HG03432 (cell line): Measurements from ENCODE around the gene MFSD12.
"Not testable (repeated sequence)": the region's sequence is repeated elsewhere in the genome, so short reads cannot be mapped to it uniquely, and the experiment has no call there.

ENCODE experiments used
- ATAC-seq: cut with Tn5 transposase; IDR thresholded peaks from one replicate; pipeline ENCODE4 v1.9.1; 2021; ENCODE audit warnings: mild to moderate bottlenecking, moderate library complexity; ENCODE audit not compliant: unreplicated experiment

Gene MFSD12

DNA sequence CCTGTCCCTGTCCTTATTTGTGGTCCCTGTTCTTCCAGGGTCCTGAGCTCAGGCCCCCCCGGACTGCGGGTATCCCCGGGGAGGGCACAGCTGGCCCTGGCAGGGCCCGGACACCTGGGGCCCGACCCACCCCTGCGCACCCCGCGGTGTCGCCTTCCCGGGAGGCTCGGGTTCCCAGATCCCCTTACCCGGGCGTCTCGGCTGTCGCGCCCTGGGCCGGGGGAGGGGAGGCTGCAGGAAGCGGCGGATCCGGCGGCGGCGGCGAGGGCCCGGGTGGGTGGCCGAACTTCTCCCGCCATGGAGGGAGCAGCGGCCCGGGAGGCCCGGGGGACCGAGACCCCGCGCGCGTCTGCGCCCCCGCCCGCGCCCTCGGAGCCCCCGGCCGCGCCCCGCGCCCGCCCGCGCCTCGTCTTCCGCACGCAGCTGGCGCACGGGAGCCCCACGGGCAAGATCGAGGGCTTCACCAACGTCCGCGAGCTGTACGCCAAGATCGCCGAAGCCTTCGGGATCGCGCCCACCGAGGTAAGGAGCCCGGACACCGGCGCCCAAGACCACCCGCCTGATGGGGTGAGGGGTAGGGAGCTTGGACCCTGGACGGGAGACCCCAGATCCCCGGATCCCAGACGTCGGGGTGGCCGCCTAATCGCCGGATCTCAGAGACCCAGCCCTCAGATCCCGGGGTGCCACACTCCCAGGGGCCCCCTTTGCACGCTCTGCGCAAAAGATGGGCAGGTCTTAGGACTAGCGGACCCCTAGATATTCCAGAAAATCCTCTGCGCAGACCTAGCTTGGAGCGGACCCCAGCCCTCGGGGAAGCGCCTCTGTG, 28.1 kb upstream of the MFSD12 start, which contains the start of gene GIPC3:
Gene GIPC3 (plus strand): TSS at position 178 of the 826 bp plus-strand sequence. CDS start 120 bp downstream, at position 298.
- no peak for ATAC-seq

DNA sequence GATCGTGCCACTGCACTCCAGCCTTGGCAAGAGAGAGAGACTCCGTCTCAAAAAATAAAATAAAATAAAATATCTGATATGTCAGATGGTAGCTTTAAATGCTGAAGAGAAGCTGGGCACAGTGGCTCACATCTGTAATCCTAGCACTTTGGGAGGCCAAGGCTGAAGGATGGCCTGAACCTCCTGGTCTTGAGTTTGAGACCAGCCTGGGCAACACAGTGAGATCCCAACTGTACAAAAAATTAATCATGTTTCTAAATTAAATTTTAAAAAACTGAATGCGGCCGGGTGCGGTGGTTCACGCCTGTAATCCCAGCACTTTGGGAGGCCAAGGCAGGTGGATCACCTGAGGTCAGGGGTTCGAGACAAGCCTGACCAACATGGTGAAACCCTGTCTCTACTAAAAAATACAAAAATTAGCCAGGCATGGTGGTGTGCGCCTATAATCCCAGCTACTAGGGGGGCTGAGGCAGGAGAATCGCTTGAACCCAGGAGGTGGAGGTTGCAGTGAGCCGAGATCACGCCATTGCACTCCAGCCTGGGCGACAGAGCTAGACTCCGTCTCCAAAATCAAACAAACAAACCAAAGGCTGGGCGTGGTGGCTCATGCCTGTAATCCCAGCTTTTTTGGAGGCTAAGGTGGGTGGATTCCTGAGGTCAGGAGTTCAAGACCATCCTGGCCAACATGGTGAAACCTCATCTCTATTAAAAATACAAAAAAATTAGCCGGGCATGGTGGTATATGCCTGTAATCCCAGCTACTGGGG, 26.8 kb upstream of the MFSD12 start:
- not testable (repeated sequence) for ATAC-seq

DNA sequence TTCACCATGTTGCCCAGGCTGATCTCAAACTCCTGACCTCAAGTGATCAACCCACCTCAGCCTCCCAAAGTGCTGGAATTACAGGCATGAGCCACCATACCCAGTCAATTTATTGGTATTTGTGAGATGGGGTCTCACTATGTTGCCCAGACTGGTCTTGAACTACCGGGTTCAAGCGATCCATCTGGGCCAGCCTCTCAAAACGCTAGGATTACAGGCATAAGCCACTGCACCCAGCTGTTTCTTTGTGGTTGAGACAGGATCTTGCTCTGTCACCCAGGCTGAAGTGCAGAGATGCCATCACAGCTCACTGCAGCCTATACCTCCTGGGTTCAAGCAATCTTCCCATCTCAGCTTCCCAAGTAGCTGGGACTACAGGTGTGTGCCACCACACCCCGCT, 24.4 kb upstream of the MFSD12 start:
- ATAC-seq = not testable (repeated sequence)

DNA sequence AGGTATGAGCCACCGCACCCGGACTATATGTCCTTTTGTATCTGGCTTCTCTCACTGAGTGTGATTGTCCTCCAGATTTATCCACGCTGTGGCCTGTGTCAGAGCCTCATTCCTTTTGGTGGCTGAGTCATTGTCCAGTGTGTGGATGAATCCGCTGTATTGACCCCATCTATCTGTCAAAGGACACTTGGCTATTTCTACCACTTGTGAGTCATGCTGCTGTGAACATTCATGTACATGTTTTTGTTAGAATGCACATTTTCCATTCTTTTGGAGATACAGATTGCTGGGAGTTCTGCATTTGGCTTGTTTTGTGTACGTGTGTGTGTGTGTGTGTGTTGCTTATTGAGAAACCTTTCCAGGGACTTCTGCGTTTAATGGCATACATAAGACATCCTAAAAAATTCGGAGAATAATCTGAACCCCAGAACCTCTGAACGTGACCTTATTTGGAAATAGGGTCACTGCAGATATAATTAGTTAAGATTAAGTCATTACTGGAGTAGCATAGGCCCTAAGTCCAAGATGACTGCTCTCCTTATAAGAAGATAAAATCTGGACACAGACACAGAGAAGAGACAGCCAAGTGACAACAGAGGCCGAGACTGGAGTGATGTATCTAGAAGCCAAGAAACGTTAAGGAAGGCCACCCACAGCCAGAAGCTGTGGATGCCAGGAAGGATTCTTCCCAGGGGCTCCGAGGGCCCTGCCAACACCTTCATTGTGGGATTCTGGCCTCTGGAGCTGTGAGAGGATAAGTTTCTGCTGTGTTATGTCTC, 23.0 kb upstream of the MFSD12 start:
- no peak for ATAC-seq

DNA sequence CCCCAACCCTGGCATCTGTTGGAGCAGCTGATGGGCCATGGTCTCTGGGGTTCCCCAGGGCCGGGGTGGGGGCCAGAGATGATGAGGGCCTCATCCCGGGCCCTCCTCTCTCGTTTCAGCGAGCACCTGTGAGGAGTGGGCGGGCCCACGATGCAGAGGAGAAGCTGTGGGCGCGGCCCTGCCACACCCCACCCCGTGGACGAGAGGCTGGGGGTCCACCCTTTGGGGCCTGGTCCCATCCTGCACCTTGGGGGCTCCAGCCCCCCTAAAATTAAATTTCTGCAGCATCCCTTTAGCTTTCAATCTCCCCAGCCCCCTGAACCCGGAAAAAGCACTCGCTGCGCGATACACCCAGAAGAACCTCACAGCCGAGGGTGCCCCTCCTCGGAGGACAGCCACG, 21.0 kb upstream of the MFSD12 start:
- no peak for ATAC-seq

DNA sequence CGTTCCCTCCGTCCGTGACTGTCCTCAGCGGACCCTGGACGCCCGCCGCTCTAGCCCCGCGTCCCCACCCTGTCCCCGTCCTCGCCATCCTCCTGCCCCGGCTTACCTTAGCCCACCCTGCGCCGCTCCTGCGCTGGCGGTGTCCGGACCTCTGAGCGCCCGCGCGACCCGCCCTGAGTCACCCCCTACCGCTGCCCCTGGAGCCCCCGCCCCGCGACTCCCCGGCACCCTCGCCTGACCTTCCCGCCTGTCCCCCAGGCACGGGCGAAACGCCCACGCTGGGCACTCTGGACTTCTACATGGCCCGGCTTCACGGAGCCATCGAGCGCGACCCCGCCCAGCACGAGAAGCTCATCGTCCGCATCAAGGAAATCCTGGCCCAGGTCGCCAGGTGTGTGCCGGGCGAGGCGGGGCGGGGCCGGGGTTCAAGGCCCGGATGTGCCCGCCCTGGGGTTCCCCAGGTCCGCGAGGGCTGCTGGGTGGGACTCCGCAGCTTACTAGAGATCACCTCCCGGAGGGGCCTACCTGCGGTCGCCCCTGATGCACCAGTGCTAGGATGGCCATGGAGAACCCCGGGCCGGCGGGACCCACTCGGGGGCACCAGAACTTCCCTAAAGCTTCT, 20.4 kb upstream of the MFSD12 start:
- ATAC-seq = no peak

DNA sequence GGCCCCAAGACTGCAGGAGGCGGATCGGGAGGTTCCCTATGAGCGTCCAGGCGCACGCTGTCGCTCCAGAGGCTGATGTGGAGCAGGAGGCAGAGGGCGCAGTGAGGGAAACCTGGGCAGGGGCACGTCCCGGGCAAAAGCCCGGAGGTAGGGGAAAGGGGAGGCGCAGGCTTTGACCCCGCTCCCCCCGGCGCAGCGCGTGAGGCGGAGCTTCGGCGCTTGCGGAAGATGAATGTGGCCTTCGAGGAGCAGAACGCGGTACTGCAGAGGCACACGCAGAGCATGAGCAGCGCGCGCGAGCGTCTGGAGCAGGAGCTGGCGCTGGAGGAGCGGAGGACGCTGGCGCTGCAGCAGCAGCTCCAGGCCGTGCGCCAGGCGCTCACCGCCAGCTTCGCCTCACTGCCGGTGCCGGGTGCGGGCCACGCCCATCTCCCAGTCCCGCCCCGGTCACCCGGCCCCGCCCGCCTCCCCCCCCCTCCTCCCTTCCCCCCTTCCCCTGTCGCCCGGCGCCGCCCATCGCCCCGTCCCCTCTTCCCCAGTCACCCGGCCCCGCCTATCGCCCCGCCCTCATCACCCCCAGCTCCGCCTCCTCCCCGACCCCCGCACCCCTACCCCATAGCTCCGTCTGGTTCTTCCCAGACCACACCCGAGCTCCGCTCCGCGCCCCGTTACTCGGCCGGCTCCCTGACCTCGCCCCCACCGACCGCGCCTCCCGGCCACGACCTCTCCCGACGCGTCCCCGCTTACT, 19.5 kb upstream of the MFSD12 start:
- no peak for ATAC-seq

DNA sequence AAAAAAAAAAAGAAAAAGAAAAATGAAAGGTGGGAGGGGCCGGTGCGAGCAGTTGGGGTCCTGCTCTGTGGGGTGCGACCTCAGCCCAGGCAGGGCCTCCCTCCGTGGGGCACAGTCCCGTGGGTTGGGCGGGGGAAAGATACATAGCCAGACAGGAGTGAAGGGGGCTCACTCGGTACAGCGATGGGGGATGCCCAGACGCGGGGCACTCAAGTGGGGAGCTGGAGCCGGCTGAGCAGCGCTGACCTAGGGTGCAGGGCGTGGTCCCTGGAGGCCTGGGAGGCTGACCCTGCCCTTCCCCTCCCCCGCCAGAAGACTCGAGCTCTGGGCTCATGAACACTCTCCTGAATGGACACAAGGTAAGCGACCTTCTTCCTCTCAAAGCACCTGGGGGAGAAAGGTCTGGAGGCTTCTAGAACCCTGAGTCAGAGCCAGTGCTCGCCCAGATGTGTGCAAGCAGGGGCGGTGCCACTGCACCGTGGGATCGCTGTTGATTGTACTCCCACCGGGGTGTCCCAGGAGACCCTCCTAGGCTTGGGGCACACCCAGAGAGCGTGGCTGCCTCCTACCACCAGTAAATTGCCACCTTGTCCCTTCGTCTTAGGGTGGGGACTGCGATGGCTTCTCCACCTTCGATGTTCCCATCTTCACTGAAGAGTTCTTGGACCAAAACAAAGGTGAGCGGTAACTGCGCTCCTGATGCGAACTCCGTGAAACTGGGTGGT, 18.7 kb upstream of the MFSD12 start:
- ATAC-seq = no peak

DNA sequence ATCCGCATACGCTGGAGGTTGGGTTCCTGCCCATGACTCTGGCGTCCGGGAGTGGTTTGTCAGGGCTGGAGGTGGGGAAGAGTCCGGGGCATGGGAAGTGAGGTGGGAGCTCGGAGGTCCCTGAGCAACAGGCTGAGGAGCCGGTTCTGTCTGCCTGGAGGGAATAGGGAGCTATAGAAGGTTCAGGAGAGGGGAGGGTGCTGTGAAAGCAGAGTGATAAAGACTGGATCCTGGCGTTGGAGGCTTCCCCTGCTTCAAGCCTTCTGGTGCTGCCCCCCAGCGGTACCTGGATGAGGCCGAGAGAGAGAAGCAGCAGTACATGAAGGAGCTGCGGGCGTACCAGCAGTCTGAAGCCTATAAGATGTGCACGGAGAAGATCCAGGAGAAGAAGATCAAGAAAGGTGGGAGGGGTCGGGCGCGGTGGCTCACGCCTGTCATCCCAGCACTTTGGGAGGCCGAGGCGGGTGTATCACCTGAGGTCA, 17.9 kb upstream of the MFSD12 start:
- ATAC-seq = no peak

DNA sequence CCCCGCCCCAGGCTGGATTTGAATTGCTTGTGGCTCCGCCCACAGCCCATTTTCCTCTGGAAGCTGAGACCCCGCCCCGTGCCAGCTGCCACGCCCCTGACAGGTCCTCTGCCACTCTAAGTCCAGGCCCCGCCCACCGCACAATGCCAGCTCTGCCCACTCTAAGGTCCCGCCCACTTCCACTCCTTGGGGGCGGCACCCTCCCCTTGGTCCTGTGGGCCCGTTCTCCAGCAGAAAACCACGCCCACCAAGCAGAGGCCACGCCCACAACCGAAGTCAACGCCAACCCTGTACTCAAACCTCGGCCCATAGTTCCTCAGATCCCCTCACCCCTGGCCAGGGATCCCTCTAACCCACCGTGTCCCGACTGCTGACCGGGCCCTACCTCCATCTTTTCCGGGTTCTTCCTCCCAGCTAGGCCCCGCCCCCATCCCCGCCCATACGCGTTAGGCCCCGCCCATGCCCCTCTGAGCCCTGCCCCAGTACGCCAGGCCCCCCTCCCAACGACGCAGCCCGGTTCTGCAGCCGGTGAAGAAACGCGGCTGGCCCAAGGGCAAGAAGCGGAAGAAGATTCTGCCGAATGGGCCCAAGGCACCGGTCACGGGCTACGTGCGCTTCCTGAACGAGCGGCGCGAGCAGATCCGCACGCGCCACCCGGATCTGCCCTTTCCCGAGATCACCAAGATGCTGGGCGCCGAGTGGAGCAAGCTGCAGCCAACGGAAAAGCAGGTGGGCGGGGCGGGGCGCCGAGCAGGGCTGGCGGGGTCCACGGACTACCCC, 16.7 kb upstream of the MFSD12 start:
- ATAC-seq = no peak

DNA sequence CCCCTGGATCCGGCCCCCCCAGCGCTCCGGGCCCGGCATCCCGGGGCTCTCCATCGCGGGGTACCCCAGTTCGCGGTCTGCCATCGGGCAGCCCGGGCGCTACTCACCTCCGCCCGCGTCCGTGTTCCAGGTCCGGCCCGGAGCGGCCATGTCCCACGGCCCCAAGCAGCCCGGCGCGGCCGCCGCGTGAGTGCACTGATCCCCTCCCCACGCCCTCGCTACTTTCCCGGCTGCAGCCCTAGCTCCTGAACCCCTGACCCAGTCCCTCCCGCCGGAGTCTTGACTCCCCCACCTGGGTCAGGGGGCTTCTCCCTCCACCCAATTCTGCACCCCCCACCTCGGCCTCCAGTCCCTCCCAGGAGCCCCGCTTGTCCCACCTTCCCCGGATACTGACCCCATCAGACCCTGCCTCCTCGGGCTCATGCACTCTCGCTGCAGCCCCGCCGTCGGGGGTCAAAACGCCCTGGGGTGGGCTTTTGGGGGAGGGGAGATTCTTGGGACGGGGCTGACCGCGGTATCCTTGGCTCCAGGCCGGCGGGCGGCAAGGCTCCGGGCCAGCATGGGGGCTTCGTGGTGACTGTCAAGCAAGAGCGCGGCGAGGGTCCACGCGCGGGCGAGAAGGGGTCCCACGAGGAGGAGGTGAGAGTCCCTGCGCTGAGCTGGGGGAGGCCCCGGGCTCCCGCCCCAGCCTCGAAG, 15.9 kb upstream of the MFSD12 start:
- peak; percentile 13 for ATAC-seq

DNA sequence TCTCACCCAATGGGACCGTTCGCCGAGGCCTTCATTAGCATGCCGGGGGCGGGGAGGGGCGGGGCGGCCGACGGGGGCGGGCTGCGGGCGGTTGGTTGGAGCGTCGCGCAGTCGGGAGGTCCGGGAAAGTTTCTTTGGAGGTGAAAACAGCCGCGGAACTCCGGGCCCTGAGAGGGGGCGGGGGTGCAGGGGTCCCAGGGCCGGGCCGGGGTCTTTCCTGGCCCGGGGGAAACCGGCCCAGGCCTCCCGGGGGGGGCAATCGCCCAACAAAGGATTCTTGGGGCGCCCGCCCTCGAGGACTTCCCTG, 15.4 kb upstream of the MFSD12 start, which contains the start of gene HMG20B:
Gene HMG20B (plus strand): TSS at position 90 of the 307 bp plus-strand sequence. CDS start 366 bp downstream, outside the sequence.
- ATAC-seq = no peak

DNA sequence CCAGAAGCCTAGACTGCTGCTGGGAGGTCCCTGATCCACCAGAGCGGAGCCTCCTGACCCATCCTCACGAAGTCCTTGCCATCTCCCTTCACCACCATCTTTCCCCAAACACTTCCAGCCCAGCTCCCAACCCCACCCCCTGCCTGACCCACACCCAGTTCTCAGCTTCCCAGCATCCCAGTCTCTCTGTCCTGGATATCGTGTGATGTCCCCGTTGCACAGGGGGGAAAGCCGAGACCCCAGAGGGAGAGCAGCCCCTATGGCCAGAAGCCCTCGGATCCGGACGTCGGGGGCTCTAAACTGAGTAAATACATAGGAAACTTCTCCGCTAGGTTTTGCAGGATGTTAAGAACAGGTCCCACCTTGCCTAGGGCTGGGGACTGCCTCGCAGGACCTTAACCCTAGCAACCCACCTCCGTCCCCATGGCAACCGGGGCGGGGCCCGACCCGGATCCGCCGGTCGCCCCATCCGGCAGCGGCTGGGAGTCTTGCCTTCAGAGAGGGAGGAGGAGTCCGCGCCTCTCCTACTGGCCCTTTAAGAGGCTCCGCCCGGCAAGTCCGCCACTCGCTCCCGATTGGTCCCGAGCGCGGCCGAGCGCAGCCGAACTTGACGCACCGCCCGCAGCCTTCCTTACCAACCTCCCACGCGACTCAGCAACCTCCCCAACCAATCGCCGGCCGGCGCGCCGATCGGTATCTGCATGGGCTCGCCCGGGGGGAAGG, 14.9 kb upstream of the MFSD12 start:
- ATAC-seq = peak; percentile 86

DNA sequence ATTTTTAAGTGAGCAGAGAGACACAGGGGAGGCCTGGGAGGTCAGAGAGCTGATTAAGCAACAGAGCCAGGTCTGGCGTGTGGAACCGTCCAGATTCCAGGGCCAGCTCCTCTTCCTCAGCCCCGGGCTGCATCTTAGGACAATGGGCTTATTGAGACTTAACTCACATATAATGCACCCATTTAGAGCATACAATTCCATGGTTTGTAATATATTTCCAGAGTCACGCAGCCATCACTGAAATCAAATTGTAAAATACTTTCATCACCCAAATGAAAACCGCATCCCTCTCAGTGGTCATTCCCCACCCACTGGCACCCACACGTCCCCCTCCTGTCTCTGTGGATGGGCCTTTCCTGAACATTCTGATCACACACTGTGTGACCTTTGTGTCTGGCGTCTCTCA, 13.2 kb upstream of the MFSD12 start:
- ATAC-seq = no peak

DNA sequence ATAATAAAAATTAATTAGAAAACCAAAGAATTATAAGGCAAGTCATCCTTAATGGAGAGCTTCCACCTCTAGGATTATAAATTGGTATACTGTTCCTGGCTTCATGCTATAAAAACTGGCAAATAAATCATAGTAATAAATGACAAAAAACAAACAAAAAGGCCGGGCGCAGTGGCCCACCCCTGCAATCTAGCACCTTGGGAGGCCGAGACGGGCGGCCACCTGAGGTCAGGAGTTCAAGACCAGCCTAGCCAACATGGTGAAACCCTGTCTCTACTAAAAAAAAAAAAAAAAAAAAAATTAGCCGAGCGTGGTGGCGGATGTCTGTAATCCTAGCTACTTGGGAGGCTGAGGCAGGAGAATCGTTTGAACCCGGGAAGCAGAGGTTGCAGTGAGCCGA, 12.7 kb upstream of the MFSD12 start:
- ATAC-seq = not testable (repeated sequence)

DNA sequence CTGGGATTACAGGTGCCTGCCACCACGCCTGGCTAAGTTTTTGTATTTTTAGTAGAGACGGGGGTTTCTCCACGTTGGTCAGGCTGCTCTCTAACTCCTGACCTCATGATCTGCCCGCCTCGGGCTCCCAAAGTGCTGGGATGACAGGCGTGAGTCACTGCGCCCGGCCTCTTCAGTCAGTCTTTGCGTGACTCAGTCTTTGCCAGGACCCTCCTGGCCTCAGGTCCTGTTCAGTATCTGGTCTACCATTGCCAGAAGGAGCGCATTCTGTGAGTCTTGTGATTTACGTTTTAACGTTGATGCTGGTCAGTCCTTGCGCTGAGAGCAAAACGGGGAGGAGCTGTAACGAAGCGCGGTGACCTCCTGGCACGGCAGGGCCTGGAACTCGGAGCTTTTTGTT, 7.8 kb upstream of the MFSD12 start:
- no peak for ATAC-seq
